ENCODE data around the gene TREML4. TPM values are rescaled to one million over a fixed set of nuclear protein-coding genes. Genes with fewer than 3 reads are reported as not detected.
A peak's percentile ranks its signal among the peaks of the same experiment; 100 is the strongest.

Gene TREML4
- total RNA-seq, 2 donors from 2014 or later, result not detected

GRCh38 chr6:41201764-41202173, 26.4 kb upstream of the TREML4 start:
- intact Hi-C loops (cut with DNase I), result no loop called here
- Histone ChIP-seq H3K4me3 (no peak overlapping the region), H3K4me1 (no peaks in the 10 kb centered on the region), H3K9me3 (no peaks in the 10 kb centered on the region), H3K36me3 (replicated peaks in 1 of 2; ENCODE audit: insufficient read depth in 1 of 2, low read depth in 2 of 2) (no peaks in the 10 kb centered on the region), H3K27ac (no peak overlapping the region), H3K27me3 (no peaks in the 10 kb centered on the region)
- TF ChIP-seq POLR2A (IDR thresholded peaks at IDR 0.05), result no peak
- no peak for ATAC-seq
- WGBS, 2 donors, result 47 to 62% methylated on average over 8 of the region's 8 CpGs
- DNase-seq, result no peak

DNA sequence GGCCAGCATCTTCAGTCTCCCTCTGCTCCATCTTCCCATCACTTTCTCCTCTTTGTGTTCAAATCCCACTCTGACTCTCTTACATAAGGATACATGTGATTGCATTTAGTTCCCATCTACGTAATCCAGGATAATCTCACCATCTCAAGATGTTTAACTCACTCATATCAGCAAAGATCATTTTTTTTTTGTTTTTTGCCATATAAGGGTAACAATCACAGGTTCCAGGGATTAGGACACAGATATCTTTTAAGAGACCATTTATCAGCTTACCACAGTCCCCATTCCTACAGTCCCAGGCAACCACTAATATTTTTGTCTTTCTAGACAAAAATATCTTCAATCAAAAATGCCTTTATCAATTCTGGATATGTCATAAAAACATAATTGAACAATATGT, 24.0 kb upstream of the TREML4 start:
- no peak for DNase-seq
- 70 to 73% methylated on average over 1 of the region's 1 CpG for WGBS, 2 donors
- ATAC-seq, result no peak
- TF ChIP-seq, protein P1, sequence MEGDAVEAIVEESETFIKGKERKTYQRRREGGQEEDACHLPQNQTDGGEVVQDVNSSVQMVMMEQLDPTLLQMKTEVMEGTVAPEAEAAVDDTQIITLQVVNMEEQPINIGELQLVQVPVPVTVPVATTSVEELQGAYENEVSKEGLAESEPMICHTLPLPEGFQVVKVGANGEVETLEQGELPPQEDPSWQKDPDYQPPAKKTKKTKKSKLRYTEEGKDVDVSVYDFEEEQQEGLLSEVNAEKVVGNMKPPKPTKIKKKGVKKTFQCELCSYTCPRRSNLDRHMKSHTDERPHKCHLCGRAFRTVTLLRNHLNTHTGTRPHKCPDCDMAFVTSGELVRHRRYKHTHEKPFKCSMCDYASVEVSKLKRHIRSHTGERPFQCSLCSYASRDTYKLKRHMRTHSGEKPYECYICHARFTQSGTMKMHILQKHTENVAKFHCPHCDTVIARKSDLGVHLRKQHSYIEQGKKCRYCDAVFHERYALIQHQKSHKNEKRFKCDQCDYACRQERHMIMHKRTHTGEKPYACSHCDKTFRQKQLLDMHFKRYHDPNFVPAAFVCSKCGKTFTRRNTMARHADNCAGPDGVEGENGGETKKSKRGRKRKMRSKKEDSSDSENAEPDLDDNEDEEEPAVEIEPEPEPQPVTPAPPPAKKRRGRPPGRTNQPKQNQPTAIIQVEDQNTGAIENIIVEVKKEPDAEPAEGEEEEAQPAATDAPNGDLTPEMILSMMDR (IDR thresholded peaks at IDR 0.05), result no peak
- no peak for TF ChIP-seq POLR2A (IDR thresholded peaks at IDR 0.05)
- intact Hi-C loops (cut with DNase I), result no loop called here
- H3K36me3 ChIP-seq (replicated peaks in 1 of 2; ENCODE audit: insufficient read depth in 1 of 2, low read depth in 2 of 2), result no peaks in the 10 kb centered on the region
- no peaks in the 10 kb centered on the region for H3K9me3 ChIP-seq
- H3K4me3 ChIP-seq, result no peak overlapping the region
- no peaks in the 10 kb centered on the region for H3K27me3 ChIP-seq
- H3K4me1 ChIP-seq, result no peaks in the 10 kb centered on the region
- H3K27ac ChIP-seq, result no peak overlapping the region

- DNase-seq, result no peak
- no peaks in the 10 kb centered on the region for H3K9me3 ChIP-seq
- no peak for ATAC-seq
- intact Hi-C loops (cut with DNase I), result no loop called here
- WGBS, 2 donors, result 77 to 81% methylated on average over 7 of the region's 7 CpGs
- no peaks in the 10 kb centered on the region for H3K4me1 ChIP-seq
- TF ChIP-seq, protein P1 (IDR thresholded peaks at IDR 0.05), result no peak
- no peak for TF ChIP-seq POLR2A (IDR thresholded peaks at IDR 0.05)
- no peak overlapping the region for H3K4me3 ChIP-seq
- no peak overlapping the region for H3K27ac ChIP-seq
- H3K36me3 ChIP-seq (replicated peaks in 1 of 2; ENCODE audit: insufficient read depth in 1 of 2, low read depth in 2 of 2), result no peaks in the 10 kb centered on the region
- H3K27me3 ChIP-seq, result no peaks in the 10 kb centered on the region
Measured at GRCh38 chr6:41208439-41209106, 19.6 kb upstream of the TREML4 start.

GRCh38 chr6:41209547-41210320, 18.4 kb upstream of the TREML4 start:
- H3K27me3 ChIP-seq, result no peaks in the 10 kb centered on the region
- H3K9me3 ChIP-seq, result peaks cover 0 to 5% (median 0%) of the 10 kb centered on the region in 3 donors
- TF ChIP-seq POLR2A (IDR thresholded peaks at IDR 0.05), result no peak
- TF ChIP-seq, protein P1 (IDR thresholded peaks at IDR 0.05), result no peak
- H3K27ac ChIP-seq, result no peak overlapping the region
- DNase-seq (no peak), ATAC-seq (no peak)
- WGBS, 2 donors, result 81 to 85% methylated on average over 5 of the region's 5 CpGs
- intact Hi-C loops (cut with DNase I), result no loop called here
- no peak overlapping the region for H3K4me3 ChIP-seq
- H3K4me1 ChIP-seq, result no peaks in the 10 kb centered on the region
- H3K36me3 ChIP-seq (replicated peaks in 1 of 2; ENCODE audit: insufficient read depth in 1 of 2, low read depth in 2 of 2), result no peaks in the 10 kb centered on the region

DNA sequence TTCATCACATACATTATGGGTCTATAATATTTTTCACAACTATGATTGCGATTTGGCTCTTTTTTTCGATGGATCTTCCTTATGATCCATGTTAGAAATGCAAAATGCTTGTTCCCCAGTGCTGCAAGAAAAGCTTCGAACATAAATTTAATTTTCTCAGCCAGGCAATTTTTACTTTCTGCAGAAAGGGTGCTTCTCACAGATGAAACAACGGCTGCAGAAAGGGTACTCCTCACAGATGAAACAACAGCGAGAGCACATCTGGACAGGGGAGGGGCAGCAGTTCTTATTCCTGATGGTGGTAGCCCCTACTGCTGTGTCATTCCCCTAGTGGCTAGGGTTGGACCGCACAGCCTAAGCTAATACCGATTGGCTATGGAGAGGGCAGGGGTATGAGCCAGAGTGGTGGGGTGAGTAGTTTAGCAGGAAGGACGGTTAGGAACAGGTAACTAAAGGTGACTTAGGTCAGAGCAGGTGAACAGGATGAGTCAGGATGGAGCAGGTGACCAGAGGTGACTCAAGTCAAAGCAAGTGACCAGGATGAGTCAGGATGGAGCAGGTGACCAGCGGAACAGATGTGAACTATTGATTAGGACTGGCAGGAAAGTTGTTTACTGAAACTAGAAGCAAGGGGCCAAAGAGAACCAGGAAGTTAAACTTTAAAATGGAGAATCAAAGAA, 13.4 kb upstream of the TREML4 start:
- no peak for TF ChIP-seq POLR2A (IDR thresholded peaks at IDR 0.05)
- TF ChIP-seq, protein P1 (IDR thresholded peaks at IDR 0.05), result no peak
- Histone ChIP-seq H3K9me3 (peaks cover 0 to 6% (median 0%) of the 10 kb centered on the region in 3 donors), H3K27ac (no peak overlapping the region), H3K4me3 (no peak overlapping the region), H3K27me3 (no peaks in the 10 kb centered on the region), H3K4me1 (no peaks in the 10 kb centered on the region), H3K36me3 (replicated peaks in 1 of 2; ENCODE audit: insufficient read depth in 1 of 2, low read depth in 2 of 2) (no peaks in the 10 kb centered on the region)
- ATAC-seq, result no peak
- peak in 1 of 4 donors; percentile 37 for DNase-seq
- 69 to 73% methylated on average over 9 of the region's 9 CpGs for WGBS, 2 donors
- intact Hi-C loops (cut with DNase I), result no loop called here
